ENCODE data around the gene RNF186. TPM values are rescaled to one million over a fixed set of nuclear protein-coding genes. Genes with fewer than 3 reads are reported as not detected.

RNF186 gene
- total RNA-seq, 3 donors from 2014 or later: 15.1 to 42.6 (median 41.0) TPM

- ATAC-seq: peak; percentile 60
- DNase-seq: peak in 1 of 3 donors; percentile 46
Measured at GRCh38 chr1:19786988-19787423, 28.1 kb downstream of the RNF186 start.

GRCh38 chr1:19785660-19786059 is 29.4 kb downstream of the RNF186 start:
- Histone ChIP-seq H3K9me3 (no peaks in the 10 kb centered on the region), H3K36me3 (ENCODE audit: low read depth) (no peaks in the 10 kb centered on the region), H3K4me1 (ENCODE audit: low read depth) (no peaks in the 10 kb centered on the region), H3K4me3 (no peak overlapping the region)
- intact Hi-C loops (cut with DNase I, micrococcal nuclease): no loop called here
- no peak for ATAC-seq
- no peak for TF ChIP-seq CTCF (IDR thresholded peaks at IDR 0.05)
- no peak for DNase-seq

More at GRCh38 chr1:19786988-19787423, 28.1 kb downstream of the RNF186 start:
- no peaks in the 10 kb centered on the region for H3K9me3 ChIP-seq
- intact Hi-C loops (cut with DNase I, micrococcal nuclease): no loop called here
- H3K4me1 ChIP-seq (ENCODE audit: low read depth): no peaks in the 10 kb centered on the region
- H3K36me3 ChIP-seq (ENCODE audit: low read depth): no peaks in the 10 kb centered on the region
- no peak overlapping the region for H3K4me3 ChIP-seq
- TF ChIP-seq CTCF (IDR thresholded peaks at IDR 0.05): no peak

- no peaks in the 10 kb centered on the region for H3K4me1 ChIP-seq (ENCODE audit: low read depth)
- no peaks in the 10 kb centered on the region for H3K9me3 ChIP-seq
- no peak for TF ChIP-seq CTCF (IDR thresholded peaks at IDR 0.05)
- no peak for ATAC-seq
- H3K36me3 ChIP-seq (ENCODE audit: low read depth): no peaks in the 10 kb centered on the region
- intact Hi-C loops (cut with DNase I, micrococcal nuclease): no loop called here
- DNase-seq: no peak
- H3K4me3 ChIP-seq: no peak overlapping the region
Measured at GRCh38 chr1:19780267-19780877, 34.7 kb downstream of the RNF186 start.

- H3K36me3 ChIP-seq (ENCODE audit: low read depth): no peaks in the 10 kb centered on the region
- no peak for DNase-seq
- no peaks in the 10 kb centered on the region for H3K9me3 ChIP-seq
- no peak for ATAC-seq
- TF ChIP-seq CTCF (IDR thresholded peaks at IDR 0.05): no peak
- H3K4me1 ChIP-seq (ENCODE audit: low read depth): no peaks in the 10 kb centered on the region
- intact Hi-C loops (cut with DNase I, micrococcal nuclease): no loop called here
- no peak overlapping the region for H3K4me3 ChIP-seq
Measured at GRCh38 chr1:19776933-19777332, 38.1 kb downstream of the RNF186 start.

GRCh38 chr1:19776287-19776686 is 38.8 kb downstream of the RNF186 start:
- DNase-seq: no peak
- Histone ChIP-seq H3K9me3 (no peaks in the 10 kb centered on the region), H3K36me3 (ENCODE audit: low read depth) (no peaks in the 10 kb centered on the region), H3K4me3 (no peak overlapping the region), H3K4me1 (ENCODE audit: low read depth) (no peaks in the 10 kb centered on the region)
- TF ChIP-seq CTCF (IDR thresholded peaks at IDR 0.05): no peak
- intact Hi-C loops (cut with DNase I, micrococcal nuclease): no loop called here
- ATAC-seq: no peak

GRCh38 chr1:19775831-19776230 is 39.3 kb downstream of the RNF186 start:
- H3K36me3 ChIP-seq (ENCODE audit: low read depth): no peaks in the 10 kb centered on the region
- no peaks in the 10 kb centered on the region for H3K9me3 ChIP-seq
- no peak overlapping the region for H3K4me3 ChIP-seq
- no peak for ATAC-seq
- DNase-seq: no peak
- H3K4me1 ChIP-seq (ENCODE audit: low read depth): no peaks in the 10 kb centered on the region
- TF ChIP-seq CTCF (IDR thresholded peaks at IDR 0.05): no peak
- intact Hi-C loops (cut with DNase I, micrococcal nuclease): no loop called here

All from mucosa of descending colon (tissue), 3 donors.